ENCODE results near the gene THBS2. TPM values are rescaled to one million over a fixed set of nuclear protein-coding genes. Genes with fewer than 3 reads are reported as not detected.
"Not testable (repeated sequence)": the region's sequence is repeated elsewhere in the genome, so short reads cannot be mapped to it uniquely, and the experiment has no call there.

The THBS2 gene
- total RNA-seq, 1 experiment from 2014 or later, result 0.39 TPM

GRCh38 chr6:169199625-169200335, 53.9 kb downstream of the THBS2 start:
- no peaks in the 10 kb centered on the region for H3K79me2 ChIP-seq (ENCODE audit: insufficient read depth, low read length)
- no TSS peak for BruUV-seq (replicated peaks)
- no peaks in the 10 kb centered on the region for H3K4me1 ChIP-seq (ENCODE audit: control insufficient read depth in 1 of 2, insufficient read depth in 2 of 2, low read length in 2 of 2)
- no peaks in the 10 kb centered on the region for H3K27me3 ChIP-seq (ENCODE audit: insufficient read depth, low read length)
- no peak overlapping the region for H2AFZ ChIP-seq (ENCODE audit: low read depth, low read length, poor library complexity, severe bottlenecking)
- no peak overlapping the region for H3K27ac ChIP-seq (ENCODE audit: low read depth, low read length)
- H4K20me1 ChIP-seq (ENCODE audit: insufficient read depth), result no peaks in the 10 kb centered on the region
- H3K9me2 ChIP-seq (ENCODE audit: insufficient read depth), result no peaks in the 10 kb centered on the region
- ChIA-PET POLR2A (no interaction called here), CTCF (no interaction called here), RAD21 (ENCODE audit: low non-redundant PET in 1 of 2, low total read pairs in 2 of 2, uncharacterized antibody in 2 of 2, unreplicated experiment in 2 of 2) (no interaction called here)
- no peaks in the 10 kb centered on the region for H3K9me3 ChIP-seq (ENCODE audit: control insufficient read depth in 1 of 2, insufficient read depth in 1 of 2, low read depth in 1 of 2, low read length in 2 of 2)
- no peak overlapping the region for H3K4me3 ChIP-seq (replicated peaks in 1 of 2; ENCODE audit: low read depth in 1 of 2, low read length in 2 of 2)
- no peak for DNase-seq (ENCODE audit: low read depth, low spot score)
- H3K9ac ChIP-seq (ENCODE audit: low read length), result no peak overlapping the region
- no peak for TF ChIP-seq SRF (IDR thresholded peaks at IDR 0.05; ENCODE audit: low read depth)
- intact Hi-C loops (cut with micrococcal nuclease), result no loop called here
- no peak for ATAC-seq
- no peak overlapping the region for H3K4me2 ChIP-seq (ENCODE audit: low read length)
- no peaks in the 10 kb centered on the region for H3K36me3 ChIP-seq (ENCODE audit: control insufficient read depth in 1 of 2, insufficient read depth in 2 of 2, low read length in 2 of 2)

- ATAC-seq (no peak), DNase-seq (ENCODE audit: low read depth, low spot score) (no peak)
- no peaks in the 10 kb centered on the region for H3K9me2 ChIP-seq (ENCODE audit: insufficient read depth)
- H3K9ac ChIP-seq (ENCODE audit: low read length), result no peak overlapping the region
- no TSS peak for BruUV-seq (replicated peaks)
- H3K79me2 ChIP-seq (ENCODE audit: insufficient read depth, low read length), result no peaks in the 10 kb centered on the region
- H3K27me3 ChIP-seq (ENCODE audit: insufficient read depth, low read length), result no peaks in the 10 kb centered on the region
- RAD21 ChIA-PET (ENCODE audit: low non-redundant PET in 1 of 2, low total read pairs in 2 of 2, uncharacterized antibody in 2 of 2, unreplicated experiment in 2 of 2), result no interaction called here
- H4K20me1 ChIP-seq (ENCODE audit: insufficient read depth), result no peaks in the 10 kb centered on the region
- no peak overlapping the region for H3K4me2 ChIP-seq (ENCODE audit: low read length)
- POLR2A ChIA-PET, result no interaction called here
- no peak overlapping the region for H3K27ac ChIP-seq (ENCODE audit: low read depth, low read length)
- TF ChIP-seq EGR1 (IDR thresholded peaks at IDR 0.05; ENCODE audit: low read depth), result no peak
- CTCF ChIA-PET, result no interaction called here
- no peaks in the 10 kb centered on the region for H3K9me3 ChIP-seq (ENCODE audit: control insufficient read depth in 1 of 2, insufficient read depth in 1 of 2, low read depth in 1 of 2, low read length in 2 of 2)
- no peak overlapping the region for H2AFZ ChIP-seq (ENCODE audit: low read depth, low read length, poor library complexity, severe bottlenecking)
- H3K4me3 ChIP-seq (replicated peaks in 1 of 2; ENCODE audit: low read depth in 1 of 2, low read length in 2 of 2), result no peak overlapping the region
- intact Hi-C loops (cut with micrococcal nuclease), result no loop called here
- no peaks in the 10 kb centered on the region for H3K36me3 ChIP-seq (ENCODE audit: control insufficient read depth in 1 of 2, insufficient read depth in 2 of 2, low read length in 2 of 2)
- no peaks in the 10 kb centered on the region for H3K4me1 ChIP-seq (ENCODE audit: control insufficient read depth in 1 of 2, insufficient read depth in 2 of 2, low read length in 2 of 2)
These were observed 54.8 kb downstream of the THBS2 start for GRCh38 chr6:169198885-169199284.

DNA sequence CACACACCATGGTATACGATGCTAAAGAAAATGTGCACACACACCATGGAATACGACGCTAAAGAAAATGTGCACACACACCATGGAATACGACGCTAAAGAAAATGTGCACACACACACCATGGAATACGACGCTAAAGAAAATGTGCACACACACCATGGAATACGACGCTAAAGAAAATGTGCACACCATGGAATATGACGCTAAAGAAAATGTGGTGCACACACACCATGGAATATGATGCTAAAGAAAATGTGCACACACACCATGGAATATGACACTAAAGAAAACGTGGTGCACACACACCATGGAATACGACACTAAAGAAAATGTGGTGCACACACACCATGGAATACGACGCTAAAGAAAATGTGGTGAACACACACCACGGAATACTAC, 55.7 kb downstream of the THBS2 start:
- H3K36me3 ChIP-seq (ENCODE audit: control insufficient read depth in 1 of 2, insufficient read depth in 2 of 2, low read length in 2 of 2); H3K79me2 ChIP-seq (ENCODE audit: insufficient read depth, low read length); DNase-seq (ENCODE audit: low read depth, low spot score); H3K4me2 ChIP-seq (ENCODE audit: low read length); H2AFZ ChIP-seq (ENCODE audit: low read depth, low read length, poor library complexity, severe bottlenecking); H3K27ac ChIP-seq (ENCODE audit: low read depth, low read length); H3K27me3 ChIP-seq (ENCODE audit: insufficient read depth, low read length); H4K20me1 ChIP-seq (ENCODE audit: insufficient read depth); H3K9me3 ChIP-seq (ENCODE audit: control insufficient read depth in 1 of 2, insufficient read depth in 1 of 2, low read depth in 1 of 2, low read length in 2 of 2); H3K4me3 ChIP-seq (replicated peaks in 1 of 2; ENCODE audit: low read depth in 1 of 2, low read length in 2 of 2); H3K9ac ChIP-seq (ENCODE audit: low read length); RAD21 ChIA-PET (ENCODE audit: low non-redundant PET in 1 of 2, low total read pairs in 2 of 2, uncharacterized antibody in 2 of 2, unreplicated experiment in 2 of 2); CTCF ChIA-PET; BruUV-seq (replicated peaks); POLR2A ChIA-PET; H3K9me2 ChIP-seq (ENCODE audit: insufficient read depth); intact Hi-C loops (cut with micrococcal nuclease); ATAC-seq; H3K4me1 ChIP-seq (ENCODE audit: control insufficient read depth in 1 of 2, insufficient read depth in 2 of 2, low read length in 2 of 2): not testable (repeated sequence)

DNA sequence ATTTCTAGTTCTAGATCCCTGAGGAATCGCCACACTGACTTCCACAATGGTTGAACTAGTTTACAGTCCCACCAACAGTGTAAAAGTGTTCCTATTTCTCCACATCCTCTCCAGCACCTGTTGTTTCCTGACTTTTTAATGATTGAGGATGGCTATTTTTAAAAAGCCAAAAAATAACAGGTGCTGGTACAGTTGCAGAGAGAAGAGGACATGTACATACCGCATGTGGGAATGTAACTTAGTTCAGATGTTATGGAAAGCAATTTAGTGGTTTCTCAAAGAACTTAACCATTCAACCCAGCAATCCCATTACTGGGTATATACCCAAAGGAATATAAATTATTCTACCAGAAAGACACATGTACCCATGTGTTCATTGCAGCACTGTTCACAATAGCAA, 57.4 kb downstream of the THBS2 start:
- H3K9me3 ChIP-seq (ENCODE audit: control insufficient read depth in 1 of 2, insufficient read depth in 1 of 2, low read depth in 1 of 2, low read length in 2 of 2); RAD21 ChIA-PET (ENCODE audit: low non-redundant PET in 1 of 2, low total read pairs in 2 of 2, uncharacterized antibody in 2 of 2, unreplicated experiment in 2 of 2); H3K9ac ChIP-seq (ENCODE audit: low read length); H3K4me3 ChIP-seq (replicated peaks in 1 of 2; ENCODE audit: low read depth in 1 of 2, low read length in 2 of 2); H2AFZ ChIP-seq (ENCODE audit: low read depth, low read length, poor library complexity, severe bottlenecking); H4K20me1 ChIP-seq (ENCODE audit: insufficient read depth); CTCF ChIA-PET; intact Hi-C loops (cut with micrococcal nuclease); DNase-seq (ENCODE audit: low read depth, low spot score); H3K27me3 ChIP-seq (ENCODE audit: insufficient read depth, low read length); H3K4me1 ChIP-seq (ENCODE audit: control insufficient read depth in 1 of 2, insufficient read depth in 2 of 2, low read length in 2 of 2); BruUV-seq (replicated peaks); H3K79me2 ChIP-seq (ENCODE audit: insufficient read depth, low read length); H3K27ac ChIP-seq (ENCODE audit: low read depth, low read length); H3K4me2 ChIP-seq (ENCODE audit: low read length); H3K36me3 ChIP-seq (ENCODE audit: control insufficient read depth in 1 of 2, insufficient read depth in 2 of 2, low read length in 2 of 2); ATAC-seq; POLR2A ChIA-PET; H3K9me2 ChIP-seq (ENCODE audit: insufficient read depth): not testable (repeated sequence)

All from HCT116 (cell line).